Neural crest cell (in vitro differentiated cells): ENCODE measurements around the gene VPS26B. TPM values are rescaled to one million over a fixed set of nuclear protein-coding genes. Genes with fewer than 3 reads are reported as not detected.

Source experiments
- DNase-seq: peaks from one replicate; pipeline ENCODE4 v3.0.0; 2021; ENCODE audit warnings: low read depth, mixed read lengths, low spot score
- H3K27ac Mint-ChIP-seq: one replicate; pipeline ENCODE4 v1.8.0; 2021; ENCODE audit warnings: mild to moderate bottlenecking, mixed read lengths; ENCODE audit not compliant: unreplicated experiment
- H3K27me3 Mint-ChIP-seq: 2 replicates; pipeline ENCODE4 v1.8.0; 2021; ENCODE audit warnings: low read depth, mild to moderate bottlenecking, mixed read lengths
- H3K36me3 Mint-ChIP-seq: 2 replicates; pipeline ENCODE4 v1.8.0; 2021; ENCODE audit warnings: low read depth, mild to moderate bottlenecking, mixed read lengths
- H3K4me1 Mint-ChIP-seq: 2 replicates; pipeline ENCODE4 v1.8.0; 2021; ENCODE audit warnings: mixed read lengths
- H3K4me3 Mint-ChIP-seq: one replicate; pipeline ENCODE4 v1.8.0; 2021; ENCODE audit warnings: mild to moderate bottlenecking, mixed read lengths
- H3K9me3 Mint-ChIP-seq: 2 replicates; pipeline ENCODE4 v1.8.0; 2021; ENCODE audit warnings: mixed read lengths
- CTCF ChIP-seq: fragments of 200-600 bp; sonication (generic); conservative IDR thresholded peaks from 2 replicates; pipeline ENCODE4 v1.5.0; 2021; ENCODE audit warnings: antibody characterized with exemption, mild to moderate bottlenecking
- total RNA-seq: library from RNA; stranded (reverse); gene quantifications from 2 replicates; pipeline ENCODE4 v1.2.1, GENCODE V29; 2021

Gene VPS26B
- total RNA-seq, 1 donor from 2014 or later: 45.6 TPM

GRCh38 chr11:134246678-134247077 lies 22.2 kb downstream of the VPS26B start:
- DNase-seq: no peak
- Mint-ChIP-seq H3K36me3 (peaks cover 6% of the 10 kb centered on the region), H3K9me3 (no peaks in the 10 kb centered on the region), H3K27me3 (no peaks in the 10 kb centered on the region), H3K27ac (no peak overlapping the region), H3K4me3 (no peak overlapping the region), H3K4me1 (peaks cover 2% of the 10 kb centered on the region)
- TF ChIP-seq CTCF: no peak

DNA sequence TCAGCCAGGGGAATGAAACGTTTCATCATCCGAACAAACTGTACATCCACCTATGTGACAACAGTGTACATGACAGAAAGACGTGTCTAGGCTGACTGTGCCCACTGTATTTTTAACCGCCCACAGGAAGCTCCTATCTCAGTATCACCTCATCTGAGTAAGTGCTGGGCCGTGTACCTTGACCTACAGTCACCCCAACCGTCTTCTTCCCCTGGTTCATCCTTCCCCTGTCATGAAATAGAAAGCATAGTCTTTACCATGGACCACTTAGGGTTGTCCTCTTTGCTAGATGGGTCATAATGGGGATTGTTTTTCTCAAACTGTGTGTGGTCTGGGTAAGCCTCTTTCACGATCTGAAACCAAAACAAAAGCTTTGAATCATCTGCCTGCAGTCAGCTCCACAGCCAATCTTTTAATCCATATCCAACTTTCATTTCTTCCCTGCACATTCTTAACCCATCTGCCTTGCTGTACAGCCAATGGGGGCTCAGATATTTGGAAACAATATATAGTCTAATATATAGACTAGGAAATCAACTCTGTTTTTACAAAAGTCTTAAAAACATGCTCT lies 24.5 kb downstream of the VPS26B start:
- no peaks in the 10 kb centered on the region for H3K27me3 Mint-ChIP-seq
- peak overlapping the region; percentile 28 for H3K4me3 Mint-ChIP-seq
- no peak overlapping the region for H3K27ac Mint-ChIP-seq
- peaks cover 21% of the 10 kb centered on the region for H3K4me1 Mint-ChIP-seq
- H3K36me3 Mint-ChIP-seq: peaks cover 3% of the 10 kb centered on the region
- DNase-seq: no peak
- no peaks in the 10 kb centered on the region for H3K9me3 Mint-ChIP-seq
- TF ChIP-seq CTCF: no peak

GRCh38 chr11:134250246-134250645 lies 25.8 kb downstream of the VPS26B start:
- DNase-seq: no peak
- Mint-ChIP-seq H3K9me3 (no peaks in the 10 kb centered on the region), H3K36me3 (no peaks in the 10 kb centered on the region), H3K27ac (no peak overlapping the region), H3K27me3 (no peaks in the 10 kb centered on the region), H3K4me3 (no peak overlapping the region), H3K4me1 (peaks cover 30% of the 10 kb centered on the region)
- no peak for TF ChIP-seq CTCF

DNA sequence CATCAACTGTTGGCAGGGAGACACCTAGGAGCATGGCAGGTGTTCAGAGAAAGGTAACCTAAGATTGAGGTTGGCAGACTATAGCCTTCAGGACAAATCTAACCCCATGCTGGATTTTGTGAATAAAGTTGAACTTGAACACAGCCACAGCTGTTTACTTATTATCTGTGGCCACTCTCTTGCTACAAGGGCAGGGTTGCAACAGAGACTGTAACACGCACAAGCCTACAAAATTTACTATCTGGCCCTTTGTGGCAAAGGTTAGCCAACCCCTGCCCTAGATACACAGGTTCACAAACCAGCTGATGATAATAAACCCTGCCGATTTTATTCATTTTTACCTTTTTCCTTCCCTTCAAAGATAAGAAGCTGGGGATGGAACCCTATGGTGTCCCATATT lies 26.2 kb downstream of the VPS26B start:
- no peak for TF ChIP-seq CTCF
- DNase-seq: no peak
- H3K9me3 Mint-ChIP-seq: no peaks in the 10 kb centered on the region
- no peak overlapping the region for H3K4me3 Mint-ChIP-seq
- H3K27ac Mint-ChIP-seq: no peak overlapping the region
- no peaks in the 10 kb centered on the region for H3K36me3 Mint-ChIP-seq
- peaks cover 30% of the 10 kb centered on the region for H3K4me1 Mint-ChIP-seq
- H3K27me3 Mint-ChIP-seq: no peaks in the 10 kb centered on the region

- peak; percentile 20 for DNase-seq
These were observed 28.1 kb downstream of the VPS26B start for GRCh38 chr11:134252346-134253187.

More at GRCh38 chr11:134252346-134253187, 28.1 kb downstream of the VPS26B start:
- H3K27ac Mint-ChIP-seq: peak overlapping the region; percentile 91
- peaks cover 30% of the 10 kb centered on the region for H3K4me1 Mint-ChIP-seq
- H3K27me3 Mint-ChIP-seq: no peaks in the 10 kb centered on the region
- TF ChIP-seq CTCF: no peak
- peak overlapping the region; percentile 95 for H3K4me3 Mint-ChIP-seq
- no peaks in the 10 kb centered on the region for H3K36me3 Mint-ChIP-seq
- H3K9me3 Mint-ChIP-seq: no peaks in the 10 kb centered on the region
